Measurements from ENCODE around the gene YEATS4.

The YEATS4 gene

DNA sequence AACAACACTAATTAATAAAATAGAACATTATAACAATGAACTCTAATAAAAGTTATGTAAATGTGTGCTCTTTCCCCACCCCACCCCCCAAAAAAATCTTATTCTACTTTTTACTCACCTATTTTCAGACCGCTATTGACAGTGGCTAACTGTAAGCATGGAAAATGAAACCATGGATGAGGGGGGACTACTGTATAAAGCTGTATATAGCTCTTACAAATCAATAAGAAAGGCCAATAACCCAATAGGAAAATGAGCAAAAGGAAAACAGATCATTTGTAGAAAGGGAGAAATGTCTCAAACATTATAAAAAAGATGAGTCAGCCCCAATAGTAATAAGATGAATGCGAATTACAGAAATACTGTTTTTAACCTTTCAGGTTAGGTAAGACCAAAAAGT is 27.4 kb downstream of the YEATS4 start:
- no peak for DNase-seq
- peaks cover 20% of the 10 kb centered on the region for H3K36me3 ChIP-seq (ENCODE audit: control insufficient read depth, insufficient read depth, low read length)

DNA sequence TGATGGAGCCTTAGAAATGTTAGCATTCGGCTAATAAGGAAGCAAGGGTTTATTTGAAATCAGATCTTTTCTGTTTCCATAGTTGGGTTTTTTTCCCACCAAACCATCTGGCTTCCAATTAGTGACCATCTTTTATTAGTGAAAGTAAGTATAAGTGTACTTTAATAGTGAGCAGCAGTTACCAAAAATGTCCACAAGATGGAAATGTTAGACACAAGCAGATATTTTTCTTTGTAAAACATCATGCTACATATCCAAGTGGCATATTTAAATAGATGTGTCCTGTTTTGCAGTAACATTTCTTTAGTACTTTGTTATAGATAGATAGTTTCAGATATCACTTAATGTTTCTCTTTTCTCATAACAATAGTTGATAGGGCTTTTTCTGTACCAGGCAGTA is 28.8 kb downstream of the YEATS4 start:
- Histone ChIP-seq H3K27me3 (replicated peaks; ENCODE audit: control insufficient read depth, insufficient read depth, low read length, poor library complexity, severe bottlenecking) (no peaks in the 10 kb centered on the region), H3K36me3 (ENCODE audit: control insufficient read depth, insufficient read depth, low read length) (peaks cover 16% of the 10 kb centered on the region), H3K27ac (ENCODE audit: insufficient read depth, low read length, poor library complexity, severe bottlenecking) (no peak overlapping the region), H3K4me3 (ENCODE audit: insufficient read depth, low read depth, low read length, poor library complexity, severe bottlenecking) (no peak overlapping the region), H3K9me3 (ENCODE audit: control insufficient read depth, low read length) (no peaks in the 10 kb centered on the region), H3K4me1 (ENCODE audit: control insufficient read depth, insufficient read depth, low read length, poor library complexity, severe bottlenecking) (no peaks in the 10 kb centered on the region)
- DNase-seq = no peak

More for the DNA sequence above, 27.4 kb downstream of the YEATS4 start:
- H3K4me3 ChIP-seq (ENCODE audit: insufficient read depth, low read depth, low read length, poor library complexity, severe bottlenecking) = no peak overlapping the region
- no peaks in the 10 kb centered on the region for H3K4me1 ChIP-seq (ENCODE audit: control insufficient read depth, insufficient read depth, low read length, poor library complexity, severe bottlenecking)
- H3K27ac ChIP-seq (ENCODE audit: insufficient read depth, low read length, poor library complexity, severe bottlenecking) = no peak overlapping the region
- no peaks in the 10 kb centered on the region for H3K27me3 ChIP-seq (replicated peaks; ENCODE audit: control insufficient read depth, insufficient read depth, low read length, poor library complexity, severe bottlenecking)
- H3K9me3 ChIP-seq (ENCODE audit: control insufficient read depth, low read length) = no peaks in the 10 kb centered on the region

DNA sequence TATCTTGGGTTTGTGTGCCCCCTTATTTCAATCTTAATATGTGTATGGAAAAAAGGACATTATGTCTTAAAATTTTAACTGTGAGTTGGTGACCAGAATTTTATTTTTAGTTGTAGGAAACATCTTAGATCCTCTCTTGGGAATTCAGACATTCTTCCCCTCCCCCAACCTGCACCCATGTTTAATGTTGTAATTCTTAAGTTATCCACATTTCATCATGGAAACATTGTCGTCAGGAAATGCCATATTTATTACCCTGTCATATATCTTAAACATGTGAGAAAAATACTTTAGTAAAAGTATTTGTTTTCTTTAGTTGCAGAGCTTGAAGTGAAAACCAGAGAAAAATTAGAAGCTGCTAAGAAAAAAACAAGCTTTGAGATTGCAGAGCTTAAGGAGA is 30.3 kb downstream of the YEATS4 start:
- no peaks in the 10 kb centered on the region for H3K27me3 ChIP-seq (replicated peaks; ENCODE audit: control insufficient read depth, insufficient read depth, low read length, poor library complexity, severe bottlenecking)
- H3K9me3 ChIP-seq (ENCODE audit: control insufficient read depth, low read length) = no peaks in the 10 kb centered on the region
- no peak overlapping the region for H3K27ac ChIP-seq (ENCODE audit: insufficient read depth, low read length, poor library complexity, severe bottlenecking)
- no peak overlapping the region for H3K4me3 ChIP-seq (ENCODE audit: insufficient read depth, low read depth, low read length, poor library complexity, severe bottlenecking)
- no peak for DNase-seq
- H3K36me3 ChIP-seq (ENCODE audit: control insufficient read depth, insufficient read depth, low read length) = peaks cover 16% of the 10 kb centered on the region
- H3K4me1 ChIP-seq (ENCODE audit: control insufficient read depth, insufficient read depth, low read length, poor library complexity, severe bottlenecking) = no peaks in the 10 kb centered on the region

- Histone ChIP-seq H3K36me3 (ENCODE audit: control insufficient read depth, insufficient read depth, low read length) (peaks cover 16% of the 10 kb centered on the region), H3K4me3 (ENCODE audit: insufficient read depth, low read depth, low read length, poor library complexity, severe bottlenecking) (no peak overlapping the region), H3K27me3 (replicated peaks; ENCODE audit: control insufficient read depth, insufficient read depth, low read length, poor library complexity, severe bottlenecking) (no peaks in the 10 kb centered on the region), H3K27ac (ENCODE audit: insufficient read depth, low read length, poor library complexity, severe bottlenecking) (no peak overlapping the region), H3K4me1 (ENCODE audit: control insufficient read depth, insufficient read depth, low read length, poor library complexity, severe bottlenecking) (no peaks in the 10 kb centered on the region), H3K9me3 (ENCODE audit: control insufficient read depth, low read length) (no peaks in the 10 kb centered on the region)
- no peak for DNase-seq
Measured at GRCh38 chr12:69392179-69392928, 32.8 kb downstream of the YEATS4 start.

GRCh38 chr12:69396041-69396440 is 36.5 kb downstream of the YEATS4 start:
- Histone ChIP-seq H3K4me1 (ENCODE audit: control insufficient read depth, insufficient read depth, low read length, poor library complexity, severe bottlenecking) (no peaks in the 10 kb centered on the region), H3K27ac (ENCODE audit: insufficient read depth, low read length, poor library complexity, severe bottlenecking) (no peak overlapping the region), H3K9me3 (ENCODE audit: control insufficient read depth, low read length) (no peaks in the 10 kb centered on the region), H3K4me3 (ENCODE audit: insufficient read depth, low read depth, low read length, poor library complexity, severe bottlenecking) (no peak overlapping the region), H3K36me3 (ENCODE audit: control insufficient read depth, insufficient read depth, low read length) (peaks cover 5% of the 10 kb centered on the region), H3K27me3 (replicated peaks; ENCODE audit: control insufficient read depth, insufficient read depth, low read length, poor library complexity, severe bottlenecking) (no peaks in the 10 kb centered on the region)
- DNase-seq = no peak

DNA sequence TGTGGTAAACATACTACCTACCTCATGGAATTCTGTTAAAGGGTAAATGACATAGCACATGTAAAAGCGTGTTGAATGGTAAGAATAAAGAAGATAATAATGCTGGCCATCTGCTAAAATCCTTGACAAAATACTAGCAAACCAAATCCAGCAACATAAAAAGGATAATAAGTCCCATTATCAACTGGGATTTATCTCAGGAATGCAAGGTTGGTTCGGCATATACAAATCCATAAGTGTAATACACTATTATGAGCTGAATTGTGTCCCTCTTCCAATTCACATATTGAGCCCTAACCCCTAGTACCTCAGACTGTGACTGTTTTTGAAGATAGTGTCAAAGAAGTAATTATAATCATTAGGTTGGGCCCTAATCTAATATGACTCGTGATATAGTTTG is 37.4 kb downstream of the YEATS4 start:
- Histone ChIP-seq H3K36me3 (ENCODE audit: control insufficient read depth, insufficient read depth, low read length) (peaks cover under 1% of the 10 kb centered on the region), H3K27me3 (replicated peaks; ENCODE audit: control insufficient read depth, insufficient read depth, low read length, poor library complexity, severe bottlenecking) (no peaks in the 10 kb centered on the region), H3K9me3 (ENCODE audit: control insufficient read depth, low read length) (no peaks in the 10 kb centered on the region), H3K27ac (ENCODE audit: insufficient read depth, low read length, poor library complexity, severe bottlenecking) (no peak overlapping the region), H3K4me1 (ENCODE audit: control insufficient read depth, insufficient read depth, low read length, poor library complexity, severe bottlenecking) (no peaks in the 10 kb centered on the region), H3K4me3 (ENCODE audit: insufficient read depth, low read depth, low read length, poor library complexity, severe bottlenecking) (no peak overlapping the region)
- no peak for DNase-seq

- no peaks in the 10 kb centered on the region for H3K4me1 ChIP-seq (ENCODE audit: control insufficient read depth, insufficient read depth, low read length, poor library complexity, severe bottlenecking)
- no peaks in the 10 kb centered on the region for H3K27me3 ChIP-seq (replicated peaks; ENCODE audit: control insufficient read depth, insufficient read depth, low read length, poor library complexity, severe bottlenecking)
- no peaks in the 10 kb centered on the region for H3K9me3 ChIP-seq (ENCODE audit: control insufficient read depth, low read length)
- H3K4me3 ChIP-seq (ENCODE audit: insufficient read depth, low read depth, low read length, poor library complexity, severe bottlenecking) = no peak overlapping the region
- H3K36me3 ChIP-seq (ENCODE audit: control insufficient read depth, insufficient read depth, low read length) = no peaks in the 10 kb centered on the region
- H3K27ac ChIP-seq (ENCODE audit: insufficient read depth, low read length, poor library complexity, severe bottlenecking) = no peak overlapping the region
- DNase-seq = no peak
Measured at GRCh38 chr12:69397978-69398377, 38.4 kb downstream of the YEATS4 start.

DNA sequence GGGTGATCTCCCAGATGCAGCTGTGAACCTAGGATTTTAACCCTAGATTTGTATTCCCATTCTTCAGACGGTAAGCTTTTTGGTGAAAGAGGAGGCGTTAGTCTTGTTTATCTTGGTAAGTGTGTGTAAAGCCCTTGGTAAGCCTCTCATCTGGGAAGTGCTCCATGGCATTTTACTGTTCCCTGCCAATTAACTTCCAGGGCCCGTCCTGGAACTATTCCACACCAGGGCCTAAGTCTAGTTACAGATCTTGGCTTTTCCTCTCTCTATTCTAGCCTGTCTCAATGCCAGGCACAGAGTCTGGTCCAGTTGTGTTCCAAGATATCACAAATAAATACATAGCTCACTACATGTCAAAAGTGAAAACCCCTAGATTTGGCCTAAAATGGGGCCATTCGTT is 42.4 kb downstream of the YEATS4 start:
- H3K4me3 ChIP-seq (ENCODE audit: insufficient read depth, low read depth, low read length, poor library complexity, severe bottlenecking) = no peak overlapping the region
- no peak overlapping the region for H3K27ac ChIP-seq (ENCODE audit: insufficient read depth, low read length, poor library complexity, severe bottlenecking)
- no peaks in the 10 kb centered on the region for H3K27me3 ChIP-seq (replicated peaks; ENCODE audit: control insufficient read depth, insufficient read depth, low read length, poor library complexity, severe bottlenecking)
- DNase-seq = no peak
- no peaks in the 10 kb centered on the region for H3K9me3 ChIP-seq (ENCODE audit: control insufficient read depth, low read length)
- H3K36me3 ChIP-seq (ENCODE audit: control insufficient read depth, insufficient read depth, low read length) = no peaks in the 10 kb centered on the region
- H3K4me1 ChIP-seq (ENCODE audit: control insufficient read depth, insufficient read depth, low read length, poor library complexity, severe bottlenecking) = no peaks in the 10 kb centered on the region

DNA sequence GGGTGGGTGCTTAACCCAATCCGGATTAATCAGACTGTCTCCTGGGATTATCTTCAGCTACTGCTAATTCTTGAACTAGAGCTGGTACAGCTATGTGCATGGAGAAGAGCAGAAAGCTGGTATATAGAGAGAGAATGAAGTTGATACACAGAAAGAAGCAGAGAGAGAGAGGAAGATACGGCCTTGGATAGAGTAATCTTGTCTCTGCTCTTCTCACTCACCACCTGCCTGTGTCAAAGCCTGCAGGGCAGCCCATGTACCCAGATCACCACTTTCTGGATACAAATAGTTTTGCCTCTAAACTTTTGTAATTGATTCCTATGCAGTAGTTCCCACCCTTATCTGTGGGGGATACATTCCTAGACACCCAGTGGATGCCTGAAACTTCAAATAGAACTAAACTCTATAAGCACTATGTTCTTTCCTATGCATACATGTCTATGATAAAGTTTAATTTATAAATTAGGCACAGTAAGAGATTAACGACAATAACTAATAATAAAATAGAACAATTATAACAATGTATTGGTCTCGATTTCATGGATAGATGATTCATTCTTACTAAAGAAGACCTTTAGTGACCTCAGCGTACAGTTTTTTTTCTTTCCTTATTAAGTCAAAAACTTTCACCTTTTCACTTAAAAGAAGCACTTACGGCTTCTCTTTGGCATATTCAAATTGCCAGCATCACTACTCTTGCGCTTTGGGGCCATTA is 45.5 kb downstream of the YEATS4 start:
- no peak overlapping the region for H3K4me3 ChIP-seq (ENCODE audit: insufficient read depth, low read depth, low read length, poor library complexity, severe bottlenecking)
- no peak overlapping the region for H3K27ac ChIP-seq (ENCODE audit: insufficient read depth, low read length, poor library complexity, severe bottlenecking)
- H3K4me1 ChIP-seq (ENCODE audit: control insufficient read depth, insufficient read depth, low read length, poor library complexity, severe bottlenecking) = no peaks in the 10 kb centered on the region
- no peaks in the 10 kb centered on the region for H3K27me3 ChIP-seq (replicated peaks; ENCODE audit: control insufficient read depth, insufficient read depth, low read length, poor library complexity, severe bottlenecking)
- no peak for DNase-seq
- no peaks in the 10 kb centered on the region for H3K9me3 ChIP-seq (ENCODE audit: control insufficient read depth, low read length)
- no peaks in the 10 kb centered on the region for H3K36me3 ChIP-seq (ENCODE audit: control insufficient read depth, insufficient read depth, low read length)

GRCh38 chr12:69405566-69405865 is 46.0 kb downstream of the YEATS4 start:
- DNase-seq = no peak
- H3K27ac ChIP-seq (ENCODE audit: insufficient read depth, low read length, poor library complexity, severe bottlenecking) = no peak overlapping the region
- no peak overlapping the region for H3K4me3 ChIP-seq (ENCODE audit: insufficient read depth, low read depth, low read length, poor library complexity, severe bottlenecking)
- no peaks in the 10 kb centered on the region for H3K36me3 ChIP-seq (ENCODE audit: control insufficient read depth, insufficient read depth, low read length)
- H3K9me3 ChIP-seq (ENCODE audit: control insufficient read depth, low read length) = no peaks in the 10 kb centered on the region
- no peaks in the 10 kb centered on the region for H3K27me3 ChIP-seq (replicated peaks; ENCODE audit: control insufficient read depth, insufficient read depth, low read length, poor library complexity, severe bottlenecking)
- no peaks in the 10 kb centered on the region for H3K4me1 ChIP-seq (ENCODE audit: control insufficient read depth, insufficient read depth, low read length, poor library complexity, severe bottlenecking)
